Measurements from ENCODE around the gene ERC2.

ERC2 gene

DNA sequence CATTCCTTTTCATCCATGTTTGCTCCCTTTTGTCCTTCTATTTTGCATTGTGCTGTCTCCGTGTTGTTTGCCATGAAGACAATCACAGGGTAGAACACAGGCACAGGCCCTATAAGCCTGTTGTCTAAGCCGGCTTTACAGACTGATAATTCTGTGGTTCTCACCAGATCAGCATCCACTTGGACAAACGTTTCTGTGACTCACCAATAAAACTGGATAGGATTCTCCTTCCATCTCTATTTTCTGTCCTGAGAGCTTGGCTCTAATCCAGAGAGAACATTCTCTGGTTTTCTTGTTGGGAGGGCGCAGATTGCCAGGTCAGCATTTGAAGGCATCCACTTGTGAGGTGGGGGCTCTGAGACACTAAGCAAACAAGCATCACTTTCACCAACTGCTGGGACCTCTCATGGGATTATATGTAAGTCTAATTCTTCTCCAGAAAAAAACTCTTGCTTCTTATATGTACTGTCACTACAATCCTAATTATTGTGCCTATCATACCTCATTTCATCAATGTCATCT lies 101.6 kb downstream of the ERC2 start:
- DNase-seq (ENCODE audit: low spot score) = no peak

DNA sequence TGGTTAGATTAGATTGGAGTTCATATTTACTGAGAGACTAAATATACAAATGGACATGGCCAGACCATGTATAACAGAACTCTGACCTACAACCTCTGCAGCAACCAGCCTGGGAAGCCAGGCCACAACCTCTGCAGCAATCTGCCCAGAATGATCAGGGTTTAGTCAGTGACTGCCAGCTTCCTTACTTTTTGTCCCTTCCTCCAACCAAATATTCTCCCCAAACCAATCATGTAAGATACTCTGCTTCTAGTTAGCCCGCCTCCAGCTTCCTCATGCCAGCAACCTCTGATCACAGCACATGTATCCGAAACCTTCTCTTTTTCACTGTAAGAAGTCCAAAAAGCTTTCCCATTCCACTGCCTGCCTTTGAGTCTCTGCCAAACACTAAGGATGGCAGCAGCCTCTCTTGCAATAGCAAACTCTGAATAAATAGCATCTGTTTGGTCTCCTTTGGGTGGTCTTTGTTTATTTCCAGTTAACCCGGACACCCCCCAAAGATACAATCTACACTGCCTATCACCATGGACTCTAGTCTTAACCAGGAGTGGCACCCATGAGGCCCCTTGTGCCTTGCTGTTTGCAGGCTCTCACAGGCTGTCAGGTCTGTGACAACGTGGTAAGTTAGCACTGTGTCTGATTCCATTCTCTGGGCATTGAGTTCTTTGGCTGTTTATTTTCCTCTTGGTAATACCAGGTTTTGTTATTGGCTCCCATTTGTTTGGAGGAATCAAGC lies 102.2 kb downstream of the ERC2 start:
- no peak for DNase-seq (ENCODE audit: low spot score)

DNA sequence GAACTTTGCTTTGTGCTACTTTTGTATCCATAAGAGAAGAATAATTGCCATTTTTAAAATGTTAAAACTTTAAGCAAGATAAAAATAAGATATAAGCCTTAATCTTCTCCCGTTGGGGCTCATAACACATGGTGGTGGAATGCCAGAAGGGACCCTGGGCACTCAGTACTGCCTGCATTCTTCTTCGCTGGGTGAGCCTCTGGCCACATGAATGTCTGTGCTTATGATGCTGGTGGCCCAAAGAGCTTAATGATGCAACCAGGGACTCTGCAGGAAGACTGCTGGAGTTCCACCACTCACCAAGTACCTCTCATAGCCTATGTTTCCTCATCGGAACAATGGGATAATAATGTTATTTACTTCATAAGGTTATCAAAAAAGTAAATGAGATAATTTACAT lies 103.6 kb downstream of the ERC2 start:
- no peak for DNase-seq (ENCODE audit: low spot score)

DNA sequence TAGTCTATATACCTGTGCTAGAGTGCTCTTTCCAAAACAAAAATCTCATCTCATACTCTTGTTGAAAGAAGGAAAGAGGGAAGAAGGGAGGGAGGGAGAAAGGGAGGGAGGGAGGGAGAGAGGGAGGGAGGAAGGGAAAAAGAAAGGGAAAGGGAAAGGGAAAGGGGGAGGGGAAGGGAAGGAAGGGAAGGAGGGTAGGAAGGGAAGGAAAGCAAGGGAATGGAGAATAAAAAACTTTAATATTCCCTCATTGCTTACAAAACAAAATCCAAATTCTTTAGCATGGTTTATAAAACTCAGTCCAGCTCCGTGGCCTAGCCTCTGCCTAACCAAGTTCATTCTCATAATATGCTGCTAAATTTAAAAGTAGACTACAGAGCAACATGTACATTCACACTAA lies 104.5 kb downstream of the ERC2 start:
- DNase-seq (ENCODE audit: low spot score) = no peak

DNA sequence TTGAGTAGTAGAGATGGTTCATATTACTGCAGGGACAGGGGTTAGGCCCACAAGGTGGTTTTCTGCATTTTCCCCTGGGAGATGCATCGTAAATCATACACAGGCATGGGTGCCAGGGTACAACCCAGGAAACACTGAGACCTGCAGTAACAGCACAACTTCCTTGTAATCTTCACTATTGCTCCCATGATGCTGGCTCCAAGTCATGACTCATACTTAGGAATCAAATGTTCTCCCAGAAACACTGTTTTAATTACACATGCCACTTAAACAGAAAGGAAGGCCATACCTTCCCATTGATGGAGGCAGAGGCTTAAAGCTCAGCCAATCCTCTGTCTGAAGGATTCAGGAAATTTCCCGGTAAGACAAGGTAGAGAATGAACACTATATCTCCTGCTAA lies 106.5 kb downstream of the ERC2 start:
- DNase-seq (ENCODE audit: low spot score) = no peak

DNA sequence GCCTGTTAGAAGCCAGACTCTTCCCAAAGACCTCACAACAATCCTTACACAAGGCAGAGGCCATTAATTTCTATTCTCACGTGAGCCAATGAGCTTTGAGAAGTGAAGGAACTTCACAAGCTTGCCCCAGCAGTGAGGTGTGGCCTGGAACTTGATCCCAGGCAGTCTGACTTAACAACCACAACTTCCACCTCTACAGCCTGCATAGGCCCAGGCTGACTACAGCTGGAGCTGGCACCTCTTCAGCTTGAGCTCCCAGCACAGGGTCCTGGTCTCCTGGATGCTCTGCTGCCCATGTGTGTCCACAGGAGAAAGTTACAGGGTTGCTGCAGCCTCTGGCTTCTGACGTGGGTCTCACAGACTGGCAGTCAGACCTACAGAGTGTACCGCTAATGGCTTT lies 111.0 kb downstream of the ERC2 start:
- DNase-seq (ENCODE audit: low spot score) = no peak

GRCh38 chr3:56356808-56357207 lies 111.5 kb downstream of the ERC2 start:
- DNase-seq (ENCODE audit: low spot score) = no peak

DNA sequence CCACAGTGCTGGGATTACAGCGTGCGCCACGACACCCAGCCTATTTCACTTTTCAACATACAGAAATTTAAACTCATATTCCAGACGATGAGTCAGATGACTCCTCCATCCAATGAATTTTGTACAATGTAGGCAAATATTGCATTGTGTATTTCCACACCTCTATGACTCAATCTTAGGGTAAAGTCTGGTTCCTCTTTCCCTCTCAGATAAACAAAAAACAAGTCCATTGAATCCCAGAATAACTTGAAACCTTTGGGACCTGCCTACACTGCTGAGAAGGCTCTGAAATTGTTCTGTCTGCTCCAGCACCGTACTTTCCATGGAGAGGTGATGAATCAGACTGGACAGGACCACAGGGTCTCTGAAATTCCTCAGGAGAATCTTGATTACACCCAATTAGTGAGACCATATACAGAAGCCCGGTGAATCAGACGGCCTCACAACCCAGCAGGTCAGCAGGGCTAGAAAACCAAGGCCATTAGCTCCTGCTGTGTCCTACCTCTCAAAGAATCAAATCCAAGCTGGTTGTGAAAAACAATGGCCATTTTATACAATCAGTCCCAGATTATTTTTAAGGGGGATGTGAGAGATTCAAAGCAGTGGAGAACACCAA lies 112.6 kb downstream of the ERC2 start:
- DNase-seq (ENCODE audit: low spot score) = no peak

DNA sequence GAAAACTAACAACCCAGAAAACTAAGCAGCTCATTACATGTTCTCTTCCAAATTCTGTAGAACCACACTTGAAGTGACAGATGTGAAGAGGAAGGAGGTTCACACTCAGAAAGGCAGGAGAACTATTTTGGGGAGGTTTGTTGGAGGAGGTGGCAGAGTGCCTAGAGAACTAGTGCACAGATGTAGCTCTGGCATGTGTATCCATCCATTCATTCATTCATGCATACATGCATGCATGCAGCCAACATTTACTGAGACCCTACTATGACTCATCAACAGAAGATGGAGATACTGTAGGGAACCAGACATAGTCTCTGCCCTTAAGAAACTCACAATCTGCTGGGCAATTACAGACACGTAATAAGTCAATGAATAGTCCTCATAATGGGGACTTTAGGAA lies 116.7 kb downstream of the ERC2 start:
- no peak for DNase-seq (ENCODE audit: low spot score)

- peak; percentile 6 for DNase-seq (ENCODE audit: low spot score)
Observed at GRCh38 chr3:56347219-56347871, 120.9 kb downstream of the ERC2 start.

DNA sequence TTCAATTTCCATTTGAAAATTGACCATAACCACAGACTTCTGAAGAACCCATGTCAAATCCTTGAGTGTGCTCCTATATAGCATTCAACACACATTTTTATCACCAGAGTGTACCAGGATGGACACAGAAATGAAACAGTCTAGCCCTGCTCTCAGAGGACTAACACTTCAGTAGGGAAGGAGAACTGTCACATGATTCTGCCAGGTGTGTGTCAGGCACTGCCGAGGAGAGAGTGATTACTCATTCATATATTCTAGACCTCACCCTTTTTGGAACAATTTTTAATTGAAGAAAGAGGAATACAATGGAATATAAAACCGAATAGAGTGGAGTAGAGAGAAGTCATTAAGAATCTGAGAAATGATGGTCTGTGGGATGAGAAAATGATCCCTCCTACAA lies 125.8 kb downstream of the ERC2 start:
- no peak for DNase-seq (ENCODE audit: low spot score)

DNA sequence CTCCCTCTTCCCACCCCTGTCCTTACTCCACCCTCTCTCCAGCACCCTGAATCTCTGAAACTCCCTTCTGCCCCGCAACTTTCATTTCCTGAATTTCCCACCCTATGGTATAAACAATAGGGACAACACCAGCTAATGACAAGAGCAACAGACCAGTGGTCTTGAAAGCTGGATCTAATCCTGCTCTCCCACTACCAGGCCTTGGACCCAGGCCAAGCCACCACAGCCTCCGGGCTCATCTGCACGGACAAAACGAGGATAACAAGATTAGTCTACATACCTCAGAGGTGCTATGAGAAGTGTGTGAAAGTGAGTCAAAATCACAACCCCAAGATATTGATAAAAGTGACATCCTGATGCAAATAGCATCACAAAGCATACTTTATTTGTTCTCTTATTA lies 128.6 kb downstream of the ERC2 start:
- DNase-seq (ENCODE audit: low spot score) = no peak

DNA sequence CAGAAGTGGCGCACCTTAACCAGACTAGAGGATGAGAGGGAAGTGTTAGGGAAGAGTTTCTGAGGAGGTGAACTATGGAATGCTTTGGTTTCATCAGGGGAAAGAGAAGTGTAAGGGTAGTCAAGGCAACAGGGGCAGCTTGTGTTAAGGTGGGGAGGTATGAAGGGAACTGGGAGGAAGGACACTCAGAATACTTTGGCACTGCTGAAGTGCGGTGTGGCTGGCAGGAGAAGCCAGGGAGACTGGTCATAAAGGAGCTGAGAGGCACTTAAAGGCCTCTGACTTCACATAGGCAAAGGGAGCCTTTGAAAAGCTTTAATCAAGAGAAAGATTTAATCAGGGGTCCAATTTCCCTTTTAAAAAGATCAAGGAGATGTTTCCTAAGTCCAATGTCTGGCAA lies 129.0 kb downstream of the ERC2 start:
- no peak for DNase-seq (ENCODE audit: low spot score)

DNA sequence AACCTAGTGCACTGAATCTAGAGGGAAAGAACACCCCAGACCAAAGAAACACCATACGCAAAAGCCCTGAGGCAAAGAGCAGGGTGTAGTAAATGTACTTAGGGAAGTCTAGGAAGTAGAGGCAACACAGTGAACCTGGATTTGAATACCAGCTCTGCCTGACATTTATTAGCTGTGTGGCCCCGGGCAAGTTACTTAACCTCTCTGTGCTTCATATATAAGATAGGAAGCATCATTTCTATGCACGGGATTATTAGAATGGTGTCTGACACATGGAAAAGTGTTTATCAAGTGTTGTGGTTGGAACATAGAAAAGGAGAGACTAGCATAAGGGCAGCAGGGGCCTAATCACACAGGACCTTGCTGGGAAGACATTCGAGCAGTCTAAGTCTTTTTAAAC lies 132.2 kb downstream of the ERC2 start:
- no peak for DNase-seq (ENCODE audit: low spot score)

GRCh38 chr3:56324473-56324872 lies 143.8 kb downstream of the ERC2 start:
- no peak for DNase-seq (ENCODE audit: low spot score)

GRCh38 chr3:56323986-56324420 lies 144.3 kb downstream of the ERC2 start:
- DNase-seq (ENCODE audit: low spot score) = no peak

DNA sequence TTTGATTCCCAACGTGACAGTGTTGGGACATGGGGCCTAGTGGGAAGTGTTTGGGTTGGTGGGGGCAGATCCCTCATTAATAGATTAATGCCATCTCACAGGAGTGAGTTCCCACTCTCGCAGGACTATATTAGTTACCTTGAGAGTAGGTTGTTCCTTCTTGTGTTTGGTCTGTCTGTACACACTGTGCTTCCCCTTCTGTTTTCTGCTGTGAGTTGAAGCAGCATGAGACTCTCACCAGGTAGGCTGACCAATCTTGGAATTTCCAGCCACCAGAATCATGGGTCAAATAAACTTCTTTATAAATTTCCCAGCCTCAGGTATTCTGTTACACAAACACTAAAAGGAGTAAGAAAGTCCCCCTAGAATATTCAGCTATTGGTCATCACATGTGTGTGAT lies 145.4 kb downstream of the ERC2 start:
- DNase-seq (ENCODE audit: low spot score) = no peak

DNA sequence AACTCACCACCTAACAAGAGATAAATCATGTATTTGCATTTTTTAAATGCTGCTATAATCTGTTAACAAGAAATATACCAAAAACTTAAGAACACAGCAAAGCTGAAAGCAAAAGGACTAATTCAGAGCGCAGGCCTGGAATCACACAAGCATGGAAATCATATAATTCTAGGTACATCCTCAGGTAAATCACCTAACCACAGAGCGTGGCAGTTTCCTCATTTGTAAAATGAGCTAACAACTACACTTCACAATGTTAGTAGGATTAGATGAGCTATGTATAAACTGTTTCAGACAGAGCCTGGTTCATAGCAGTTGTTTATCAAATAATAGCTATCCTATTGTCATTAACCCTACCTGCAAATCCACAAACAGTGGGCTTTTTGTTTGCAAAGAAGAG lies 146.4 kb downstream of the ERC2 start:
- DNase-seq (ENCODE audit: low spot score) = peak; percentile 31

- no peak for DNase-seq (ENCODE audit: low spot score)
Observed at GRCh38 chr3:56321383-56321782, 146.9 kb downstream of the ERC2 start.

DNA sequence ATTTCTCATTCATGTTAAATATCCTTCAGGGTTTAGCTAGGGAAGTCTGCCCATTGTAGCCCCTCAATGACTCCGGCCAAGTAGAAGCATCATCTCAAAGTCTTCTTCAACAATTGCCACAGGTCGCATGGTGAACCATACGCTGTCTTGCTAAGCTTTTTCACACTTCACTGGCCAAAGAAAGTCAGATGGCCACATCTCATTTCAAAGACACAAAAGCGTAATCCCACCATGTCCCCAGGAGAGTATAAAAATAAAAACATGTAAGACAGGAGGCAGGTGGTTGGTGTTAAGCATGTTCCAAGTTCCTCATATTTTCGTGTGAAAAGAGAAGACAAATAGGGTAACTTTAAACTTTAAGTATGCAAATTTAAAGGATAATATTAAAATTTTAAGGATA lies 147.4 kb downstream of the ERC2 start:
- DNase-seq (ENCODE audit: low spot score) = no peak

DNA sequence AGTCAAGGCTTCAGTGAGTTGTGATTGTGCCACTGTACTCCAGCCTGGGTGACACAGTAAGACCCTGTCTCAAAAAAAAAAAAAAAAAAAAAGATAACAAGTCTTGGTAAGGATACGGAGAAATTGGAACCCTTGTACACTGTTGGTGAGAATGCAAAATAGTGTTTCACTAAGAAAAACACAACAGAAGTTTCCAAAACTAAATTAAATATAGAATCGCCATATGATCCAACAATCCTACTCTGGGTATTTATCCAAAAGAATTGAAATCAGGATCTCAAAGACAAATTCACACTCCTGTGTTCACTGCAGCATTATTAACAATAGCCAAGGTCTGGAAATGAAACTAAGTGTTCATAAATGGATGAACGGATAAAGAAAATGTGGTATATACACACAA lies 149.4 kb downstream of the ERC2 start:
- DNase-seq (ENCODE audit: low spot score) = no peak

GRCh38 chr3:56316944-56317343 lies 151.3 kb downstream of the ERC2 start:
- DNase-seq (ENCODE audit: low spot score) = no peak

DNA sequence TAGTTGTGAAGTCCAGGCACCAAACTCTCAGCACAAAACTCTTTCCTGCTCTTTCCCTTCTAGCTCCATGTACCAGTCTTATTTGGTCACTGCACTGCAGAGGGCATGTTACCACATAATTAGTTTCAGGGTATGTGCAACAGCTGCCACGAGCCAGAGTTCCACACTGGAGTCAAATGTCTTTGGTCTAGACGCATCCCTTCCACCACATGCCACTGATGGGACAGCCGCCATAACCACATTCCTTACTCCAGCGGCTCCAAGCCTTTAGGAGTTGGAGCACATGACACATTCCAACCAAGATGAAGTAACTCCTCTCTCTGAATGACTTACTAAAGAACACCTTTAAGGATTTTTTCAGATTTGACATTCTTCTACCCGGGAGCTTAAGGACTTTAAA lies 153.4 kb downstream of the ERC2 start:
- DNase-seq (ENCODE audit: low spot score) = no peak
